ENCODE data around the gene ROS1.

GRCh38 chr6:117276778-117277316 is 148.9 kb downstream of the ROS1 start:
- TF ChIP-seq POLR2A (IDR thresholded peaks at IDR 0.05; ENCODE audit: extremely low read depth, insufficient read length), result no peak
- no peak for TF ChIP-seq MYC (IDR thresholded peaks at IDR 0.05; ENCODE audit: low read depth, low read length)
- TF ChIP-seq CTCF (IDR thresholded peaks at IDR 0.05; ENCODE audit: low read depth, low read length), result no peak
- TF ChIP-seq MAX (IDR thresholded peaks at IDR 0.05; ENCODE audit: low read depth, low read length), result no peak

Data from NB4 (cell line).